GM18505 (cell line): ENCODE measurements around the gene UROS.

Experiments used
- ATAC-seq: cut with Tn5 transposase; IDR thresholded peaks from one replicate; pipeline ENCODE4 v1.9.1; 2021; ENCODE audit not compliant: unreplicated experiment
- POLR2A ChIP-seq: IDR thresholded peaks from 4 replicates; pipeline ENCODE4 v1.6.1; 2011; ENCODE audit warnings: borderline replicate concordance; ENCODE audit not compliant: insufficient read depth, insufficient read length; ENCODE audit errors: extremely low read depth

The UROS gene

DNA sequence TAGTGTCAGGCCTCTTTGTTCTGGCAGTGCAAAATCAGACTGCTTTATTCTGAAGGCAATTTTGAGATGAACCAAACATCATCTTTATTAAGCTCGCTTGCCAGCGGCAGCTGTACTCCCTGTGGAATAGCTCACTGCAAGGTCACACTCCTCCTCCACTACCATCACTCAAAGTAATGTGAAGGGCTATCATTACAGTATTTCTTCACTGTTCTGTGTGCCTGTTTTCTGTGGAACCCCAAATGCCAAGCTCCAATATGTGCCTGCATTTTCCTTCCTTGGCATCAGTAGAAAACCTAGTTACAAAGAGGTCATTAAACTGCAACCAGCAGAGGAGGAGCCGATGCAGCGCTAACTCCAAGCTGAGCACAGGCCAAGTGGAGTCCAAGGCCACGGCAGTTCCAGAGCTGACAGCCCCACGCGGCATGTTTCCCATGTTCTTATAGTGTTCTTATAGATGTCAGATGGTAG, 21.7 kb upstream of the UROS start:
- TF ChIP-seq POLR2A = no peak
- ATAC-seq = no peak

DNA sequence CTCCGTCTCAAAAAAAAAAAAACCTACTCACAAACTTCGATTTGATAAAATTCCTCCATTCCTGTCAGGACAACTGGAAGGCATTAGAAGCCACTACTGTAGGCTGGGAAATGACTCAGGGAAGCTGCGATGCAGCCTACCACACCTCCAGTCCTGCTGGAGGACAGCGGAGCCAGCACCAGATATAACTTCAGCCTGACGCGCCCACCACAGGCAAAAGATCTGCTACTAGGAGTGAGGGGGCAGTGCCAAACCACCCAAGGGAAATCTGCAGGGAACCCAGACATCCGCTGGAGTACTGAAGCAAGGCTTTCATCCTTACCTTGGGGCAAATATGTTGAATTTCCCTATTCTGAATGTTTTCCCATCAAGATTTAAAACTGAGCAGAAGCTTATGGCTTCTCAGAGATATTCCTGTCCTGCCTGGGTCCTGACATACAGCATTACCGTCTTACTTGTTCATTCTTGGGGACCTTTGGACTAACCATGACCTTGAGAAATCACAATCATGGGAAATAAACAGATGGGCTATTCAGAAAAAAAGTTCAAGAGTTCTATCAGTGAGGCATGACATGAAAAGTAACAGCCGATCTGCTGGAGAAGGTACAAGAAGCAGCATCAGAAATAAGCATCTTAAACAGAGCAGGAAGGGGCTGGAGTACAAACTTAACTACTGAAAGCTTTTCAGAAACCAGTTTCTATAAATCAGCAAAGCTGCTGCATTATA, 20.7 kb upstream of the UROS start:
- ATAC-seq = no peak
- TF ChIP-seq POLR2A = no peak

DNA sequence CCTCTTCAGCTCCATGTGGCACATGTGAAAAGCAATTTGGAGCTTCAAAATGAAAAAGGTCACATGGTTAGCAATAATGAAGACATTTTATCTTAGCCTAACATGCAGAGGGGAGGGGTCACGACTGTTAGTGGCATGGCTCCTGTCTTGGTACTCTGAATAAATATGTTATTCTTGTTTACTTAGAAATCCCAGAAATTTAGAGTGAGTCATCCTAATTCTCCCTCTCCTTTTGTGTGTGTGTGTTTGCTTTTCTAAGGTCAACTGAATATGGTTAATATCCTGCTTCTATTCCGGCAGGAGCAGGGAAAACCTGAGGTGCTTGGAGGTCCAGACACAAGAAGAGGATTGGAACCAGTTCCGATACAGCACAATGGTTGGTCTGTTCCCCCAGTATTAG, 17.9 kb upstream of the UROS start:
- TF ChIP-seq POLR2A = no peak
- no peak for ATAC-seq

DNA sequence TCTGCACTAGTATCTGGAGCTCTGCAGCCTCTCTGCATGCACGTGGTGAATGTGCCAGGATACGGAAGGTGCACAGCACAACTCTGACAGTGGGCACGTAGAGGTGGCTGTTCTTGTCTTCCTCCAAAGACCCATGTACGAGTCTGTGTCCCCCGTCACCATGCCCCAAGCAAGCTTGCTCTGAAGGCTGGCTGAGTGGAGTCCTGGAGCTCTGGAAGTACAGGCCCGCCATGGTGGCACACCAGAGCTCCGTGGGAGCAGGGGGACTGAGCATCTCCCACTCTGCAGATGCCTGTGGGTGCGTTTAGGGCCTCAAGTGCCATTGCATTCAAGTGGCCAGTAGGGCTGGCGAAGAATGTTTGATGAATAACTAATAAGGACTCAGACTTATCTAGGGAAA, 17.3 kb upstream of the UROS start:
- TF ChIP-seq POLR2A = no peak
- ATAC-seq = no peak

DNA sequence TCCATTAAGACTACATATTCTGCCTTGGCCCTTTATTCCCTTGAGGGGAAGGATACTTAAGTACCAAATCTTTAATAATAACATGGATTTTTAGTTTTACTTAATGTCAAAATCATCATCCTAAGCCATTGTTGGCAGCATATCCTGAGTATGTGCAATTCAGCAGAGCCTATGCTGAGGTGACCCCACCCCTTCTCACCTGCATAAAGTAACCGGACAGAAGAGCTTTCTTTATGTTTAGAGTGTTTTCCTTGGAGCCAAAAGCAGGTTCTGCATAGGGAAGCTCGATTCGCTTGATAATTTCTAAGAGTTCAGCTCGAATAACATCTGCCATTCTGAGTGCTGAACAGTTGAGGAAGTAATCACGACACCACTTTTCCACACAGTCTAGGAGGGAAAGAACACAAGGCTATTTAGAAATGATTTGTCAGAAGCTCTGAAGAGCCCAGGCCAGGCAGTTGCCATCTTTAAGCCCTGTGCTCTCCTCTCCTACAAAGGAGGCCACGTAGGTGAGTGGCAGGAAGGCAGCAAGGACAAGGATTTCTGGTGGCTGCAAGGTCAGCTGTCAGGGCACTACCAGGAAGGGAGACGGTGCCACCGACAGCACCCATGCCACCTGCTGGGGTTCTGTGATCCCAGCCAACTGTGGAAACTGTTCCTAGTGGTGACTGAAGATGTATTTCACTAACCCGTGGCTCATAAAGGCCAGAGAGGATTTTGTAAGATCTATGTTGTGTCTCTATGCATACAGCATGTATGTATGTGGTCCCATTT, 15.9 kb upstream of the UROS start:
- no peak for ATAC-seq

DNA sequence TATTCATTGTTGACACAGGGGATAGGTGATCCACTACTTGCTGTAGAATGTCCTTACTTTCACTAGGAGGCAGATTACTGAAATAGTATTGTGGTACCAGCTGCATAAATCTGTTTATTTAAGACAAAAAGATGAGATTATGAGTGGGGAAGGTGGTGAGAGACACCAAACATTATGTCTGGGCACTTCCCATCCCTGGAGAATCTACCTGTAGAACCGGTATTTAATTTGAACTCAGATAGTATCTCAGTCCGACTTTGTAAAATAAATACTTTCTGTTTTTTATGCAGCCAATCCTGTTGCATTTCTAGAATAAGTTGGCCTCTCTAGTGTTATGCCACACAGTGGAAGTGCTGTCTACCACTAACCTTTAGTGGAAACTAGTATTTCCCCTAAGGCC, 13.7 kb upstream of the UROS start:
- ATAC-seq = no peak
- no peak for TF ChIP-seq POLR2A

More for the DNA sequence above, 15.9 kb upstream of the UROS start:
- TF ChIP-seq POLR2A = no peak

DNA sequence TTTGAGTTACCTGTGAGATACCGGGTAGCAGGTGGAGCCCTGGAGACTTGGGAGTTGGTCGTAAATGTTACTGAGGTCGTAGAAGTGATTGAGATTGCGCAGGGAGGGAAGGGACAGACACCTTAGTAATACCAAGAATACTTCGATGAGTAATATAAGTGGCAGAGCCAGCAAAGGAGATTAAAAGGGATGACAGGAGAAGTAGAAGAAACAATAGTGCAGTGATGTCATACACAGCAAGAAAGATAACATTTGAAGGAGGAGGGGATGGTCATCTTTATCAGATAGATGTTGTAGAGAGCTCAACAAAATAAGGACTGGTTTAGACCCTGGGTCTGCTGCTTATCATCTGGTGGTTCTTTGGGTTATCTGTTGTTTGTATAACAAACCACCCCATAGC, 5.3 kb upstream of the UROS start:
- TF ChIP-seq POLR2A = no peak
- ATAC-seq = no peak

DNA sequence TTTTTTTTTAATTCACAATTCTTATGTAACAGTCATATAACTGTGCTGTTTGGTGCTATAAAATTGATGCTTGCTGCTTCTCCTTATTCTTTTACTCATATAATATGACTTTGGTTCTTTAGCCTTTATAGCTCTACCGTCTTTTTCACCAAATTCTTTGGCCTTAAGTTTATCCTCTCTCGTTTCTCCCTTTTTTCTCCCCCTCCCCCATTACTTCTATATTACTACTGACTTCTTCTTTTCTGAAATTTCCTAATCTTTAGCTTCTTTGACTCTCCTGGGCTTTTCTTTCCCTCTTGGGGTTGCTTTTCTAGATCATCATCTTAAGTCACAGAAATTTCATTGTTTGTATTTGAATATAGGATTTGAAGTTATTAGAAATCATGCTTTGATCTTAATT, 4.1 kb upstream of the UROS start:
- no peak for TF ChIP-seq POLR2A
- ATAC-seq = no peak

DNA sequence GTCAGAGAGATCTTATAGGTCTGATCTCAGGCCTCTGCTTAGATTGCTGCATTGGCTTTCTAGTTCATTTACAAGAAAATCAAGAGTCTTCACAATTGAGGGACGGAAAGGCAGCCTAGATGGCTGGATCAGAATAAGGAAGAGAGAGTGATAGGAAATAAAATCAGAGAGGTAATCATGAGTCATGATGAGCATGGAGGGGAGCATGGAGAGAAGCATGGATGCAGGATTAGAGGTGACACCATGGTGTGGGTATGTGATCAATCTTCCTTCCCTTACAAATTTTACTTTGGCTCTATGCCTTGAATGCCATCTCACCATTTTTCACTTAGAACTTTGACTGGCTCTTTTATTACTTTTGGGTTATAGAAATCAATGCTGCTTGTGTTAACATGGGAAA, 1.7 kb upstream of the UROS start:
- no peak for TF ChIP-seq POLR2A
- ATAC-seq = no peak

DNA sequence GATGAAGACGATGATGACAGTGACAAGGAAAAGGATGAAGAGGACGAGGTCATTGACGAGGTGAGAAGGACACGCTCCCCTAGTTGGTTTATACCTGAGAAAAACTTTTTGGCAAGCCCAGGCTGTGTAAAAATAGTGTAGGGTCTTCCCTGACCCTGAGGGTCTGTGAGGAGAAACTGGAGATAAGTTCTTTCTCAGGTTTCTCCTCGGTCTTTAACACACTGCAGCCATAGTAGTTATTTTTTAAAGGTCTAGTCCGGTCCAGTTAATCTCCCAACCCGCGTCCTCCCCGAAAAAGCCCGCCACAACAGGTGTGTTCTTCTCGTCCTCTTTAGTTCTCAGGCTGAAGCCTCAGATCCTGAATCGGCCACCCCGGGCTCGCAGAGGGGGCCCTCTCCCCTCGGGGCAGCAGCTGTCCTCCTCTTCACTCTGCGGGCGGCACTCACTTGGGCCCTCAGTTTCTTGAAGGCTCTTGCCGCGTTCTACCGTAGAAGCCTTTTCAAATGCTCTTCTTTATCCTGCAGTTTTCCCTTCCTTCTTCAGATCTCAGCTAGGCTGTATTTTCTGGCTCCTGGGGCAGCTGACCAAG, 699 bp upstream of the UROS start:
- ATAC-seq = no peak
- TF ChIP-seq POLR2A = no peak

DNA sequence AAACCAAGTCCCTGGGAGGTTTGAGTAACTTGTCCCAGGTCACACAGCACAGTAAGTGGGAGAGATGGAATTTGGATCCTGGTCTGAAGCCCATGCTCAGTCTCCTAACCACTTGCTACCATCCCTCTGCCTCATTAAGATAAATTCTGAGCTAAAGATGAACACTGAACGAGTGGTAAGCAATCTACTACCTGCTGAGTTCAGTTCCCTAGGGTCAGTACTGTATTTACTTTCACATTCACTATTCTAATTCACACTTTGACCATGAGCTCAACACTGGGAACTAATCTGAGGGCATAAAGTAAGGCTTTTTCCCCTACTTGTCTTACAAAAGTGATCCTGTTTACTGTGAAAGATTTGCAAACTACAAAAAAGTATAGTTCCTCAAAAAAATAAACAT, 2.4 kb downstream of the UROS start:
- ATAC-seq = peak; percentile 41
- no peak for TF ChIP-seq POLR2A

DNA sequence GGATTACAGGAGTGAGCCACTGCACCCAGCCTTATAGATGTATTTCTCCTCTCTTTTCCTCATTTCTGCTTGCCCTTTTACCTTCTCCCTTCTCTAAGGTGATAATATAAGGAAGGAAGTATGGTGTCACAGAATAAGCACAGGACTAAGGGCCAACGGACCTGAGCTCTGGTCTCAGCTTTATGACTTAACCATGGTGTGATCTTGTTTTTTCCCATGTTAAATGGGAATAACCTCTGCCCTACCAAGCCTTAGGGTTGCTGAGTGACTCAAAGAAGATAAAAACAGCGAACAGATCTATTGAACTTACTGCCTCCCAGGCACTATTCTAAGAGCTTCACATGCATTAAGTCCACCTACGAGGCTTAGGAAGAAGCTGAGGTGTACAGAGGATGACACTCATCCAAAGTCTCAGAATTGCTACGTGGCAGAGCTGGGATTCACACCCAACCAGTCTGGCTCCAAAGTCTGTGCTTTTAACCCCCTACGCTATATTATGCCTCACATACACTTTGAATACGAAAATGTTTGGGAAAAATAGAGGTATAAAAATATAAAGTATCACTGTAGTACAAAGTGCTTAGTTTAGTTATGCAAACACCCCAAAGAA, 5.6 kb downstream of the UROS start:
- ATAC-seq = no peak

DNA sequence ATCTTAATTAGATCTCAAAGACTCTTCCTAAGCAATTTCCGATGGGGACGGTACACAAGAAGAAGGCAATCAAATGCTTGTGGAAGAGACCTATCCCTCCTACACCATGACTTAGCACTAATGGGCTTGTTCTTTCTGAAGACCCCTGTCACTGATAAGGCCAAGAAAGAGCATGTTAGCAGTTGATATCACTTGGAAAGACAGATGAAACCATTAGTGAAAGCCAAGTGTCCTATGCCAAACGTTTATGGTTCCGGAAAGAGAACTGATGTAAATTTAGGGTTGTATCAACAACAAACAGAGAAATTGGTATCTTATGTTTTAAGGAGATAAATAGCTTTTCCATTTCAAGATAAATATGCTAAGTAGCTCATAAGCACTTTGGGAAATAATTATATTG, 6.5 kb downstream of the UROS start:
- no peak for ATAC-seq
- no peak for TF ChIP-seq POLR2A

More for the DNA sequence above, 5.6 kb downstream of the UROS start:
- no peak for TF ChIP-seq POLR2A
